Fibroblast of skin of scalp (primary cell): ENCODE measurements around the gene EFCAB6.
A peak's percentile ranks its signal among the peaks of the same experiment; 100 is the strongest.
"Not testable (repeated sequence)": the region's sequence is repeated elsewhere in the genome, so short reads cannot be mapped to it uniquely, and the experiment has no call there.

Source experiments
- DNase-seq: peaks from one replicate; pipeline ENCODE4 v3.0.0-alpha.2; 2013

Gene EFCAB6

GRCh38 chr22:43698403-43698802 is 113.7 kb downstream of the EFCAB6 start:
- no peak for DNase-seq

- DNase-seq = no peak
Measured at GRCh38 chr22:43697894-43698293, 114.2 kb downstream of the EFCAB6 start.

- DNase-seq = no peak
Measured at GRCh38 chr22:43693249-43693648, 118.9 kb downstream of the EFCAB6 start.

- DNase-seq = no peak
Measured at GRCh38 chr22:43689356-43689755, 122.7 kb downstream of the EFCAB6 start.

- no peak for DNase-seq
Measured at GRCh38 chr22:43682851-43683250, 129.3 kb downstream of the EFCAB6 start.

- DNase-seq = no peak
Measured at GRCh38 chr22:43681731-43682360, 130.3 kb downstream of the EFCAB6 start.

GRCh38 chr22:43670513-43670912 is 141.6 kb downstream of the EFCAB6 start:
- peak; percentile 2 for DNase-seq

GRCh38 chr22:43669190-43669589 is 142.9 kb downstream of the EFCAB6 start:
- DNase-seq = no peak

- DNase-seq = no peak
Measured at GRCh38 chr22:43667656-43668055, 144.4 kb downstream of the EFCAB6 start.

GRCh38 chr22:43666457-43666856 is 145.6 kb downstream of the EFCAB6 start:
- DNase-seq = no peak

GRCh38 chr22:43658823-43659222 is 153.3 kb downstream of the EFCAB6 start:
- peak; percentile 30 for DNase-seq

- not testable (repeated sequence) for DNase-seq
Measured at GRCh38 chr22:43656581-43656980, 155.5 kb downstream of the EFCAB6 start.

GRCh38 chr22:43654271-43654670 is 157.8 kb downstream of the EFCAB6 start:
- no peak for DNase-seq

- DNase-seq = no peak
Measured at GRCh38 chr22:43652845-43653244, 159.3 kb downstream of the EFCAB6 start.

- DNase-seq = no peak
Measured at GRCh38 chr22:43643387-43643786, 168.7 kb downstream of the EFCAB6 start.

GRCh38 chr22:43642319-43643206 is 169.5 kb downstream of the EFCAB6 start:
- DNase-seq = no peak

- no peak for DNase-seq
Measured at GRCh38 chr22:43639228-43639948, 172.7 kb downstream of the EFCAB6 start.

GRCh38 chr22:43637275-43638260 is 174.5 kb downstream of the EFCAB6 start:
- DNase-seq = no peak

- DNase-seq = no peak
Measured at GRCh38 chr22:43636086-43636485, 176.0 kb downstream of the EFCAB6 start.

GRCh38 chr22:43635101-43635500 is 177.0 kb downstream of the EFCAB6 start:
- no peak for DNase-seq

GRCh38 chr22:43634316-43634715 is 177.8 kb downstream of the EFCAB6 start:
- DNase-seq = no peak
